Measurements from ENCODE around the gene ESPNL.

DNA sequence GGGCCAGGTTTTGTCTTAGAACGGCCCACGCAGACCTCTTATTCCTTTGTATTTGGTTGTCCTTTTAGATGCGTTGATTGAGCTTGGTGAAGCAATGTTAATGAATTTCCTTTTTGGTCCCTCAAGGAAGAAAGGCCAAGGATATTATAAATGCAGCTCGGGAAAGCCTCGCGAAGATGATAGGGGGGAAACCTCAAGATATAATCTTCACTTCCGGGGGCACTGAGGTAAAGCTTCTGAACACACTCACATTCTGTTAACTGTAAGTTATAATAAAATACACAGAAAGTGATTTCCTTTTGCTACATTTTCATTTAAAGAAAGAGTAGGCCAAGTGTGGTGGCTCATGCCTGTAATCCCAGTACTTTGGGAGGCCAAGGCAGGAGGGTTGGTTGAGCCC is 32.2 kb upstream of the ESPNL start:
- TF ChIP-seq, protein P1, sequence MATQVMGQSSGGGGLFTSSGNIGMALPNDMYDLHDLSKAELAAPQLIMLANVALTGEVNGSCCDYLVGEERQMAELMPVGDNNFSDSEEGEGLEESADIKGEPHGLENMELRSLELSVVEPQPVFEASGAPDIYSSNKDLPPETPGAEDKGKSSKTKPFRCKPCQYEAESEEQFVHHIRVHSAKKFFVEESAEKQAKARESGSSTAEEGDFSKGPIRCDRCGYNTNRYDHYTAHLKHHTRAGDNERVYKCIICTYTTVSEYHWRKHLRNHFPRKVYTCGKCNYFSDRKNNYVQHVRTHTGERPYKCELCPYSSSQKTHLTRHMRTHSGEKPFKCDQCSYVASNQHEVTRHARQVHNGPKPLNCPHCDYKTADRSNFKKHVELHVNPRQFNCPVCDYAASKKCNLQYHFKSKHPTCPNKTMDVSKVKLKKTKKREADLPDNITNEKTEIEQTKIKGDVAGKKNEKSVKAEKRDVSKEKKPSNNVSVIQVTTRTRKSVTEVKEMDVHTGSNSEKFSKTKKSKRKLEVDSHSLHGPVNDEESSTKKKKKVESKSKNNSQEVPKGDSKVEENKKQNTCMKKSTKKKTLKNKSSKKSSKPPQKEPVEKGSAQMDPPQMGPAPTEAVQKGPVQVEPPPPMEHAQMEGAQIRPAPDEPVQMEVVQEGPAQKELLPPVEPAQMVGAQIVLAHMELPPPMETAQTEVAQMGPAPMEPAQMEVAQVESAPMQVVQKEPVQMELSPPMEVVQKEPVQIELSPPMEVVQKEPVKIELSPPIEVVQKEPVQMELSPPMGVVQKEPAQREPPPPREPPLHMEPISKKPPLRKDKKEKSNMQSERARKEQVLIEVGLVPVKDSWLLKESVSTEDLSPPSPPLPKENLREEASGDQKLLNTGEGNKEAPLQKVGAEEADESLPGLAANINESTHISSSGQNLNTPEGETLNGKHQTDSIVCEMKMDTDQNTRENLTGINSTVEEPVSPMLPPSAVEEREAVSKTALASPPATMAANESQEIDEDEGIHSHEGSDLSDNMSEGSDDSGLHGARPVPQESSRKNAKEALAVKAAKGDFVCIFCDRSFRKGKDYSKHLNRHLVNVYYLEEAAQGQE (IDR thresholded peaks at IDR 0.05; ENCODE audit: insufficient read depth in 1 of 2, low read depth in 2 of 2, low read length in 1 of 2): no peak
- TF ChIP-seq, protein P2, sequence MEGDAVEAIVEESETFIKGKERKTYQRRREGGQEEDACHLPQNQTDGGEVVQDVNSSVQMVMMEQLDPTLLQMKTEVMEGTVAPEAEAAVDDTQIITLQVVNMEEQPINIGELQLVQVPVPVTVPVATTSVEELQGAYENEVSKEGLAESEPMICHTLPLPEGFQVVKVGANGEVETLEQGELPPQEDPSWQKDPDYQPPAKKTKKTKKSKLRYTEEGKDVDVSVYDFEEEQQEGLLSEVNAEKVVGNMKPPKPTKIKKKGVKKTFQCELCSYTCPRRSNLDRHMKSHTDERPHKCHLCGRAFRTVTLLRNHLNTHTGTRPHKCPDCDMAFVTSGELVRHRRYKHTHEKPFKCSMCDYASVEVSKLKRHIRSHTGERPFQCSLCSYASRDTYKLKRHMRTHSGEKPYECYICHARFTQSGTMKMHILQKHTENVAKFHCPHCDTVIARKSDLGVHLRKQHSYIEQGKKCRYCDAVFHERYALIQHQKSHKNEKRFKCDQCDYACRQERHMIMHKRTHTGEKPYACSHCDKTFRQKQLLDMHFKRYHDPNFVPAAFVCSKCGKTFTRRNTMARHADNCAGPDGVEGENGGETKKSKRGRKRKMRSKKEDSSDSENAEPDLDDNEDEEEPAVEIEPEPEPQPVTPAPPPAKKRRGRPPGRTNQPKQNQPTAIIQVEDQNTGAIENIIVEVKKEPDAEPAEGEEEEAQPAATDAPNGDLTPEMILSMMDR (IDR thresholded peaks at IDR 0.05): no peak
- TF ChIP-seq POLR2AphosphoS5 (IDR thresholded peaks at IDR 0.05; ENCODE audit: low read depth, low read length) (no peak), SIN3A (IDR thresholded peaks at IDR 0.05; ENCODE audit: borderline replicate concordance, insufficient read depth, low read depth, low read length) (no peak), TCF7L2 (IDR thresholded peaks at IDR 0.05; ENCODE audit: low read depth, low read length) (no peak)

All from Panc1 (cell line).